H1 (cell line): ENCODE data around the gene MVP. TPM values are rescaled to one million over a fixed set of nuclear protein-coding genes. Genes with fewer than 3 reads are reported as not detected.

Source experiments
- POLR2AphosphoS5 ChIP-seq: IDR thresholded peaks from 2 replicates; pipeline ENCODE4 v1.6.1; 2011; ENCODE audit warnings: low read depth, low read length
- SIN3A ChIP-seq, 2 experiments: IDR thresholded peaks in 1 of 2; conservative IDR thresholded peaks in 1 of 2; 2 replicates each; pipeline ENCODE4 v1.6.1; 2011 to 2012; ENCODE audit warnings: low read length in 2 of 2, improper control_type of control experiment in 1 of 2, low read depth in 1 of 2, mild to moderate bottlenecking in 1 of 2
- polyA plus RNA-seq, 7 experiments: library from polyadenylated mRNA; depleted of rRNA in 3 of 7; stranded (reverse) in 5 of 7; unstranded in 2 of 7; fragments of >200 nt in 5 of 7; fragments of 200-250 nt in 2 of 7; gene quantifications; 1 replicate in 5 of 7; 2 replicates in 1 of 7; 4 replicates in 1 of 7; pipeline versions ENCODE4 v1.2.1 to v1.2.3, GENCODE V29; 2011 to 2013; ENCODE audit warnings: missing spikeins in 2 of 7, mixed read lengths in 2 of 7
- total RNA-seq: library from RNA; stranded (reverse); fragmentation: NEBNext Ultra II Directional; extraction: Animal tissue kit (Norgen Biotek cat#: 25700); gene quantifications from 2 replicates; pipeline ENCODE4 v1.2.1, GENCODE V29; 2021

The MVP gene
- total and polyA plus RNA-seq, 2 of the 8 experiments (the other 6 are each of a cell fraction or from before 2014, with no cell fraction given), result 1.9 TPM

- TF ChIP-seq POLR2AphosphoS5, result no peak
- TF ChIP-seq SIN3A (conservative IDR thresholded peaks at IDR 0.05 in 1 of 2, IDR thresholded peaks at IDR 0.05 in 1 of 2; ENCODE audit: low read depth in 1 of 2, low read length in 2 of 2), result no peak
- TF ChIP-seq, all 59 proteins: peak for 0
Measured at GRCh38 chr16:29860218-29860617, 40.0 kb downstream of the MVP start (continued).
